ENCODE results near the gene PPP1R18. TPM values are rescaled to one million over a fixed set of nuclear protein-coding genes. Genes with fewer than 3 reads are reported as not detected.

The PPP1R18 gene
- total RNA-seq, 1 experiment from 2014 or later = 66.2 TPM

GRCh38 chr6:30689022-30689865 lies 2.8 kb upstream of the PPP1R18 start:
- DNase-seq (ENCODE audit: low spot score) = no peak

- no peak for DNase-seq (ENCODE audit: low spot score)
These were observed 2.1 kb upstream of the PPP1R18 start for GRCh38 chr6:30688569-30688968.

GRCh38 chr6:30687659-30688431 lies 1.4 kb upstream of the PPP1R18 start:
- peak; percentile 46 for DNase-seq (ENCODE audit: low spot score)

- DNase-seq (ENCODE audit: low spot score) = peak; percentile 98
These were observed 638 bp upstream of the PPP1R18 start for GRCh38 chr6:30686908-30687658.

- no peak for DNase-seq (ENCODE audit: low spot score)
These were observed 1.1 kb downstream of the PPP1R18 start for GRCh38 chr6:30685157-30686008.

- no peak for DNase-seq (ENCODE audit: low spot score)
These were observed 1.9 kb downstream of the PPP1R18 start for GRCh38 chr6:30684386-30685156.

- DNase-seq (ENCODE audit: low spot score) = no peak
These were observed 2.5 kb downstream of the PPP1R18 start for GRCh38 chr6:30683980-30684338.

- DNase-seq (ENCODE audit: low spot score) = no peak
These were observed 3.1 kb downstream of the PPP1R18 start for GRCh38 chr6:30683183-30683979.

- peak; percentile 71 for DNase-seq (ENCODE audit: low spot score)
These were observed 4.0 kb downstream of the PPP1R18 start for GRCh38 chr6:30682143-30683117.

- DNase-seq (ENCODE audit: low spot score) = no peak
These were observed 4.7 kb downstream of the PPP1R18 start for GRCh38 chr6:30681766-30682142.

GRCh38 chr6:30679765-30680535 lies 6.5 kb downstream of the PPP1R18 start:
- DNase-seq (ENCODE audit: low spot score) = no peak

- DNase-seq (ENCODE audit: low spot score) = peak; percentile 35
These were observed 7.3 kb downstream of the PPP1R18 start for GRCh38 chr6:30678964-30679726.

- no peak for DNase-seq (ENCODE audit: low spot score)
These were observed 9.7 kb downstream of the PPP1R18 start for GRCh38 chr6:30676660-30677285.

GRCh38 chr6:30672445-30673253 lies 13.8 kb downstream of the PPP1R18 start, which contains the start of gene DHX16:
TSS of gene DHX16 (minus strand) at chr6:30673006. CDS start at chr6:30672841, 165 bp downstream.
- peak; percentile 93 for DNase-seq (ENCODE audit: low spot score)

- DNase-seq (ENCODE audit: low spot score) = no peak
These were observed 15.5 kb downstream of the PPP1R18 start for GRCh38 chr6:30670760-30671527.
